Measurements from ENCODE around the gene ZNF850. TPM values are rescaled to one million over a fixed set of nuclear protein-coding genes. Genes with fewer than 3 reads are reported as not detected.

Gene ZNF850
- polyA plus RNA-seq, 4 donors: 2.2 to 3.3 (median 2.9) TPM

- no peak for DNase-seq (ENCODE audit: low read depth in 4 of 4, low spot score in 3 of 4)
These were observed 65.5 kb downstream of the ZNF850 start for GRCh38 chr19:36707134-36707533.

DNA sequence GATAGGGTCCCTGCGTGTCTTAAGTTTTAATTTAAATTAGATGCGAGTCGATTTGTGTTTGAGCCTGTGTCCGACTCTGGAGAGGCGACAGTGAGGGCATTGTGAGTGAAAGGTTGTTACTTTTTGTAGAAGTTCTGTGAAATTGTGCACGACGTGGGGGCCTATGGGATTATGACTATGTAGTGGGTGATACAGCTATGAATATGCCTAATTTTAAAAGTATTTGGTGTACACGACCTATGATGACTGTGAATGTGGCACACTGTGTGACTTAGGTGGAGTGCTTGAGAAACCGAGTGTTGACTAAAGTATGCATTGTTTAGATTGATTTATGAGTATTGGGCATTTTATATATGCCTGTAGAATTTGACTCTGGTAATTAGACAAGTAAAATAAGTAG is 84.5 kb downstream of the ZNF850 start:
- no peak for DNase-seq (ENCODE audit: low read depth in 4 of 4, low spot score in 3 of 4)

DNA sequence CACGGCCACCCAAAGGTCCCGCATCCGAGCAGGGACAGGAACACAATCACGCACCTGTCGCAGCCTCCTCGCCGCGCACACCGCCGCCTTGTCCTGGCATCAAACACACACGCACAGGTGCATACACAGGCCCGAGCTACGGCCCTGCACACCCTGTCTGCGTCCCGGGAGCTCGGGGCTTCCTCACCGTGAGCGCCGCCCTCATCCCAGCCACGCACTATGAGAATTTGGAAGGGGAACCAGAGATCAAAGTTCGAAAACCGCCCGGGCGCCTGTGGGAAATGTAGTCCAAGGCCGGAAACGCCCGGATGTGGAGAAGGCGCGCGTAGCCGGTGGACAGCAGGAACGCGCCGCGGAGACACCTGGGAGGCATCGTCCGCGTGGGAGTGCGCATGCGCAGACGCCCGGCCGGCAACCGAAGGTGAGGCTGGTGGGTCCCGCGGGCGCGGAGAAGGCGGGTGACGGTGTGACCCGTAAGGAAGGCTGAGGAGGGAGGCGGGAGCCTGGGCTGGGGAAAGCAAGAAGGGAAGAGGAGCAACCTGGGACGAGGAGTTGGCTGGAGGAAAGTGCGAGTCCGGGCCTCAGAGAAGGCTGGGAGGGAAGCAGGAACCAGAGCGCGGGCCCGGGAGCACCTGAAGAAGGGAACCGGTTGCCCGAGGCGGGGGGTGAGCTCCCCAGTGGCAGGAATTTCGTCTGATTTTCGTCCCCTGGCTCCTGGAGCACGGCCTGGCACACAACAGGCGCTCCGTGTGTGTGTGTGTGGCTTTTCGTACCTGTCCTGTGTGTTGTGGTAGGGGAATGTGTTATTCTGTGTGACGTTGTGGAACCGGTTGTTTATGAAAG is 85.2 kb downstream of the ZNF850 start, which contains the start of gene ZNF567:
ZNF567 (plus strand) TSS at position 399 of the 843 bp plus-strand sequence. CDS start 7,256 bp downstream, outside the sequence.
- DNase-seq (ENCODE audit: low read depth in 4 of 4, low spot score in 3 of 4): peak; percentile 90 to 95 (median 91)

DNA sequence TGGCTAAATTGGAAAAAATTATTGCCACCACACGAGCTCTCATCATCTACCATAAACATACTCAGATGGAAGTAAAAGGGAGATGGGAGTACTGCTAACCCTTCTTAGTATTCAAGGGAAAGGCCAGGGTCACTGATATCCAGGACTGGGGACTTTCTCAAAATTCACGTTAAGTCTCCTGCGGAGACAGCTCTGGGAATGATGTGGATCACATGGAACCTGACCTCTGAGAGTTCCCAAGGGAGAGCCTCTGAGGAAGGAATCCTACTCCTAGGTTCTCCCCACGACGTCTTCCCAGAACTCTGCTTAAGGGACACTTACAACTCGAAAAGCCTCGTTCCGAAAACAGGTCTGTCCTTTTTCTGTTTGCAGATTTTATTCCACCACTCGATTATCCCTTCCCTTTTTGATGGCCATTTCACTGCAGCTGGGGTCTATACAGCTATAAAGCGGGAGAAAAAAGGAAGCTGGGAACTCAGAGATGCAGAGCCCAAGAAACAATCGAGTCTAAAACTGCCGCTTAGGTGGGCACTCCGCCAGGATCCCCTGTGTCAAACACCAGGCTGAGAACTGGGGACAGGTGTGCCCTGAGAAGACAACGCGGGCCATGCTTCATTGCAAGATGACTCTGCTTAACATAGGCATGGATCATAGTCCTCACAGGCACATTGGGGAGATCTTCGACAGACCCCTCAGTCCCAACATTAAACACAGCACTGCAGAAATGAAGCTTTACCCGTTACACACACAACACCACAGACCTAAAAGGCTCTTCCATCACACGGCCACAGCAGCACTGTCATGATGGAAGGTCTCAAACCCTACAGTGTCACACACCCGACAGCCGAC is 86.0 kb downstream of the ZNF850 start:
- DNase-seq (ENCODE audit: low read depth in 4 of 4, low spot score in 3 of 4): peak in 1 of 4 donors; percentile 13

GRCh38 chr19:36685835-36686234 is 86.8 kb downstream of the ZNF850 start:
- no peak for DNase-seq (ENCODE audit: low read depth in 4 of 4, low spot score in 3 of 4)

DNA sequence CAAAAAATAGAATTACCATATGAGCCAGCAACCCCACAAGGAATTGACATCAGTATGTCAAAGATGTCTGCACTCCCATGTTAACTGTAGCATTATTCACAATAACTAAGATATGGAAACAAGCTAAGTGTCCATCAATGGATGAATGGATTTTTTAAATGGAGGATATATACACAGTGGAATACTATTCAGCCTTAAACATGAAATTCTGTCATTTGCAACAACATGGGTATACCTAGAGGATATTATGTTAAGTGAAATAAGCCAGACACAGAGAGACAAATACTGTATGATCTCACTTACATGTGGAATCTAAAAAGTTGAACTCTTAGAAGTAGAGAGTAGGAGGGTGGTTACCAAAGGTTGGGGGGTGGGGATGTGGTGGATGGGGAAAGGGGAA is 93.2 kb downstream of the ZNF850 start:
- no peak for DNase-seq (ENCODE audit: low read depth in 4 of 4, low spot score in 3 of 4)

- DNase-seq (ENCODE audit: low read depth in 4 of 4, low spot score in 3 of 4): no peak
These were observed 98.4 kb downstream of the ZNF850 start for GRCh38 chr19:36674201-36674600.

GRCh38 chr19:36672368-36672767 is 100.2 kb downstream of the ZNF850 start:
- DNase-seq (ENCODE audit: low read depth in 4 of 4, low spot score in 3 of 4): no peak

GRCh38 chr19:36668646-36669045 is 104.0 kb downstream of the ZNF850 start:
- no peak for DNase-seq (ENCODE audit: low read depth in 4 of 4, low spot score in 3 of 4)

GRCh38 chr19:36665832-36666231 is 106.8 kb downstream of the ZNF850 start:
- no peak for DNase-seq (ENCODE audit: low read depth in 4 of 4, low spot score in 3 of 4)

Other genes starting within 250 kb of the ZNF850 start
- gene ZNF260, start 244.5 kb downstream of the ZNF850 start, polyA plus RNA-seq (ENCODE audit: insufficient read length in 4 of 4): 10 to 100 TPM; 26.2 to 37.8 (median 35.3) TPM
- gene ZNF529, start 199.5 kb downstream of the ZNF850 start, polyA plus RNA-seq (ENCODE audit: insufficient read length in 4 of 4): 10 to 100 TPM; 16.4 to 26.7 (median 22.0) TPM
- gene ZNF382, start 167.5 kb downstream of the ZNF850 start, polyA plus RNA-seq (ENCODE audit: insufficient read length in 4 of 4): 1 to 10 TPM; 6.2 to 7.3 (median 6.7) TPM
- 10 to 100 TPM; 10.3 to 12.9 (median 11.3) TPM for gene ZNF461, start 106.0 kb downstream of the ZNF850 start, polyA plus RNA-seq (ENCODE audit: insufficient read length in 4 of 4)
- gene ZNF567, start 85.2 kb downstream of the ZNF850 start, polyA plus RNA-seq (ENCODE audit: insufficient read length in 4 of 4): 10 to 100 TPM; 10.1 to 14.5 (median 14.0) TPM
- 10 to 100 TPM in 3 of 4 donors, 1 to 10 TPM in 1; 9.9 to 14.8 (median 11.5) TPM for gene ZNF790, start 65.6 kb upstream of the ZNF850 start, polyA plus RNA-seq (ENCODE audit: insufficient read length in 4 of 4)
- gene ZNF345, start 78.1 kb upstream of the ZNF850 start, polyA plus RNA-seq (ENCODE audit: insufficient read length in 4 of 4): 10 to 100 TPM; 10.8 to 14.8 (median 13.1) TPM
- 1 to 10 TPM; 5.2 to 7.4 (median 7.3) TPM for gene ZNF829, start 143.5 kb upstream of the ZNF850 start, polyA plus RNA-seq (ENCODE audit: insufficient read length in 4 of 4)
- 10 to 100 TPM; 22.5 to 27.5 (median 23.3) TPM for gene ZNF568, start 143.5 kb upstream of the ZNF850 start, polyA plus RNA-seq (ENCODE audit: insufficient read length in 4 of 4)

All from right renal pelvis (tissue), 4 donors.